Endothelial cell of umbilical vein (primary cell): ENCODE results near the gene TREML2. TPM values are rescaled to one million over a fixed set of nuclear protein-coding genes. Genes with fewer than 3 reads are reported as not detected.

Source experiments
- BruUV-seq: library from RNA; stranded (reverse); fragments of 400-500 nt; replicated peaks from 2 replicates; lab custom pipeline; 2021; lab: Mats Ljungman, UMichigan
- CTCF ChIA-PET: fragments of 300-600, 350-600 bp; sonication (Branson Sonifier 250); formaldehyde crosslinking; loops from one replicate; lab custom pipeline; 2021; ENCODE audit warnings: antibody characterized with exemption, inconsistent platforms; lab: Charles Lee
- POLR2A ChIA-PET: fragments of 300-600, 350-600 bp; sonication (Branson Sonifier 250); formaldehyde crosslinking; loops from one replicate; lab custom pipeline; 2021; ENCODE audit warnings: antibody characterized with exemption, inconsistent platforms; lab: Charles Lee
- DNase-seq: peaks from one replicate; pipeline ENCODE4 v3.0.0-alpha.2; 2011; ENCODE audit warnings: low read depth, low spot score
- FAIRE-seq: peaks from 2 replicates; lab custom pipeline; 2011; peaks lifted over from hg19 to GRCh38; lab: Jason Lieb, UNC
- H2AFZ ChIP-seq: 2 replicates; pipeline ENCODE4 v1.6.0; 2012; ENCODE audit warnings: low read depth, low read length, control low read depth, inconsistent platforms
- H3K27ac ChIP-seq: 2 replicates; pipeline ENCODE4 v1.5.1; 2011; ENCODE audit warnings: low read depth, mild to moderate bottlenecking, control low read depth, low read length, moderate library complexity; ENCODE audit not compliant: insufficient read depth
- H3K27me3 ChIP-seq, 2 experiments: 2 replicates each; pipeline versions ENCODE4 v1.6.0 to v1.6.1; 2011; ENCODE audit warnings: low read length in 2 of 2, mixed read lengths in 1 of 2; ENCODE audit not compliant: control insufficient read depth in 2 of 2, insufficient read depth in 2 of 2
- H3K36me3 ChIP-seq, 2 experiments: 2 replicates in 1 of 2; 3 replicates in 1 of 2; pipeline ENCODE4 v1.5.1; 2011; ENCODE audit warnings: low read length in 2 of 2, mild to moderate bottlenecking in 1 of 2, moderate library complexity in 1 of 2; ENCODE audit not compliant: control insufficient read depth in 2 of 2, insufficient read depth in 2 of 2; ENCODE audit errors: extremely low read depth in 1 of 2
- H3K4me1 ChIP-seq: 3 replicates; pipeline ENCODE4 v1.5.1; 2011; ENCODE audit warnings: mild to moderate bottlenecking, low read length; ENCODE audit not compliant: control insufficient read depth, insufficient read depth; ENCODE audit errors: extremely low read depth
- H3K4me2 ChIP-seq: 2 replicates; pipeline ENCODE4 v1.6.1; 2011; ENCODE audit warnings: low read length, control low read depth, mixed read lengths; ENCODE audit not compliant: insufficient read depth
- H3K4me3 ChIP-seq, 3 experiments: fragments of 200-600 bp in 1 of 3; sonication (generic), shearing (Covaris generic) in 1 of 3; replicated peaks in 1 of 3; 2 replicates each; pipeline ENCODE4 v1.5.1; 2011 to 2016; ENCODE audit warnings: control low read depth in 3 of 3, low read length in 3 of 3, mild to moderate bottlenecking in 2 of 3, inconsistent platforms in 1 of 3, low read depth in 1 of 3, moderate library complexity in 1 of 3; ENCODE audit not compliant: insufficient read depth in 1 of 3
- H3K79me2 ChIP-seq: 2 replicates; pipeline ENCODE4 v1.6.0; 2012; ENCODE audit warnings: low read length, inconsistent platforms; ENCODE audit not compliant: control insufficient read depth, insufficient read depth
- H3K9ac ChIP-seq: replicated peaks from 2 replicates; pipeline ENCODE3; 2011; ENCODE audit warnings: low read length, control low read depth; ENCODE audit not compliant: insufficient read depth; ENCODE audit errors: extremely low read depth
- H3K9me1 ChIP-seq: replicated peaks from 3 replicates; pipeline ENCODE4 v1.6.0; 2011; ENCODE audit warnings: mild to moderate bottlenecking, low read length; ENCODE audit not compliant: control insufficient read depth, insufficient read depth; ENCODE audit errors: extremely low read depth
- H3K9me3 ChIP-seq: replicated peaks from 2 replicates; pipeline ENCODE4 v1.5.1; 2012; ENCODE audit warnings: low read length, inconsistent platforms; ENCODE audit not compliant: control insufficient read depth, insufficient read depth
- H4K20me1 ChIP-seq: replicated peaks from 2 replicates; pipeline ENCODE3; 2011; ENCODE audit warnings: mild to moderate bottlenecking, low read length; ENCODE audit not compliant: control insufficient read depth, insufficient read depth; ENCODE audit errors: extremely low read depth
- CTCF ChIP-seq, 2 donors: IDR thresholded peaks; 1 replicate in 1 of 2; 2 replicates in 1 of 2; pipeline ENCODE4 v1.5.1; 2011; ENCODE audit warnings: low read length in 2 of 2, mild to moderate bottlenecking in 2 of 2, moderate library complexity in 2 of 2, control low read depth in 1 of 2, inconsistent platforms in 1 of 2, low read depth in 1 of 2; ENCODE audit not compliant: insufficient read depth in 1 of 2; ENCODE audit errors: extremely low read depth in 1 of 2
- EZH2 ChIP-seq: IDR thresholded peaks from 2 replicates; pipeline ENCODE4 v1.6.1; 2012; ENCODE audit warnings: borderline replicate concordance, low read depth, mild to moderate bottlenecking, moderate library complexity, low read length, inconsistent platforms; ENCODE audit not compliant: severe bottlenecking
- FOS ChIP-seq: IDR thresholded peaks from 2 replicates; pipeline ENCODE4 v1.6.1; 2011; ENCODE audit warnings: mild to moderate bottlenecking, low read length, moderate library complexity, borderline replicate concordance; ENCODE audit not compliant: insufficient read depth
- GATA2 ChIP-seq: IDR thresholded peaks from 2 replicates; pipeline ENCODE4 v1.7.0; 2011; ENCODE audit warnings: low read depth, mild to moderate bottlenecking, moderate library complexity, mixed read lengths, low read length; ENCODE audit not compliant: insufficient read length, insufficient read depth
- JUN ChIP-seq: IDR thresholded peaks from 2 replicates; pipeline ENCODE4 v1.6.1; 2011; ENCODE audit warnings: borderline replicate concordance, low read depth; ENCODE audit not compliant: insufficient read length, insufficient read depth
- MAX ChIP-seq: IDR thresholded peaks from 2 replicates; pipeline ENCODE4 v1.6.1; 2011; ENCODE audit not compliant: insufficient read depth, insufficient read length
- MYC ChIP-seq: IDR thresholded peaks from one replicate; pipeline ENCODE4 v1.6.1; 2011; ENCODE audit warnings: mild to moderate bottlenecking, low read depth, low read length
- POLR2A ChIP-seq: IDR thresholded peaks from 2 replicates; pipeline ENCODE4 v1.6.1; 2012; ENCODE audit warnings: low read depth, mild to moderate bottlenecking, control low read depth, low read length
- POLR2AphosphoS5 ChIP-seq: IDR thresholded peaks from 2 replicates; pipeline ENCODE4 v1.6.1; 2012; ENCODE audit warnings: low read depth, mild to moderate bottlenecking, control low read depth, low read length, moderate library complexity; ENCODE audit not compliant: insufficient read depth
- dilution Hi-C: fragments of 300-500 bp; cut with MboI; formaldehyde crosslinking; loops from one replicate; pipeline ENCODE4 v1.15.0; 2019; ENCODE audit warnings: low sequenced_read_pairs; ENCODE audit not compliant: extremely low pct_ligation_motif_present
- intact Hi-C: fragments of 100-400 bp; cut with micrococcal nuclease; formaldehyde crosslinking; loops from one replicate; pipeline ENCODE4 v1.10.0; 2022
- polyA plus RNA-seq, 4 experiments: library from polyadenylated mRNA; depleted of rRNA in 3 of 4; stranded (reverse) in 3 of 4; unstranded in 1 of 4; fragments of >200 nt; gene quantifications; 2 replicates each; pipeline versions ENCODE4 v1.2.1 to v1.2.3, GENCODE V29; 2011 to 2012; ENCODE audit warnings: missing spikeins in 1 of 4
- total RNA-seq: library from RNA; stranded (reverse); gene quantifications from 2 replicates; pipeline ENCODE4 v1.2.3, GENCODE V29; 2021

The TREML2 gene
- total and polyA plus RNA-seq, 2 donors (not counting 3 experiments of a cell fraction or from before 2014, with no cell fraction given), result not detected

GRCh38 chr6:41197234-41197633, 3.7 kb downstream of the TREML2 start:
- Histone ChIP-seq H3K4me3 (no peak overlapping the region), H3K9me3 (no peaks in the 10 kb centered on the region), H3K79me2 (no peaks in the 10 kb centered on the region), H3K36me3 (no peaks in the 10 kb centered on the region), H4K20me1 (no peaks in the 10 kb centered on the region), H3K4me1 (no peaks in the 10 kb centered on the region), H3K9ac (no peak overlapping the region), H2AFZ (no peak overlapping the region), H3K27me3 (peaks cover 0 to 7% of the 10 kb centered on the region in 2 experiments), H3K27ac (no peak overlapping the region), H3K4me2 (no peak overlapping the region), H3K9me1 (no peaks in the 10 kb centered on the region)
- intact Hi-C loops (no loop called here), dilution Hi-C loops (no loop called here)
- FAIRE-seq, result no peak
- TF ChIP-seq MAX (no peak), POLR2AphosphoS5 (no peak), MYC (no peak), POLR2A (no peak), JUN (no peak), FOS (no peak), EZH2 (no peak), CTCF (IDR thresholded peaks at IDR 0.05; ENCODE audit: extremely low read depth in 1 of 2, insufficient read depth in 1 of 2, low read depth in 1 of 2, low read length in 2 of 2) (no peak), GATA2 (no peak)
- CTCF ChIA-PET, result interaction anchor here (1.3 to 1.4 kb wide), 2 partner anchors 15 to 18 kb away, joined by 3 to 6 read pairs; no protein-coding TSS in a partner anchor
- no TSS peak for BruUV-seq
- POLR2A ChIA-PET, result no interaction called here
- DNase-seq, result no peak
